ENCODE results near the gene NPHP4.
"Not testable (repeated sequence)": the region's sequence is repeated elsewhere in the genome, so short reads cannot be mapped to it uniquely, and the experiment has no call there.

DNA sequence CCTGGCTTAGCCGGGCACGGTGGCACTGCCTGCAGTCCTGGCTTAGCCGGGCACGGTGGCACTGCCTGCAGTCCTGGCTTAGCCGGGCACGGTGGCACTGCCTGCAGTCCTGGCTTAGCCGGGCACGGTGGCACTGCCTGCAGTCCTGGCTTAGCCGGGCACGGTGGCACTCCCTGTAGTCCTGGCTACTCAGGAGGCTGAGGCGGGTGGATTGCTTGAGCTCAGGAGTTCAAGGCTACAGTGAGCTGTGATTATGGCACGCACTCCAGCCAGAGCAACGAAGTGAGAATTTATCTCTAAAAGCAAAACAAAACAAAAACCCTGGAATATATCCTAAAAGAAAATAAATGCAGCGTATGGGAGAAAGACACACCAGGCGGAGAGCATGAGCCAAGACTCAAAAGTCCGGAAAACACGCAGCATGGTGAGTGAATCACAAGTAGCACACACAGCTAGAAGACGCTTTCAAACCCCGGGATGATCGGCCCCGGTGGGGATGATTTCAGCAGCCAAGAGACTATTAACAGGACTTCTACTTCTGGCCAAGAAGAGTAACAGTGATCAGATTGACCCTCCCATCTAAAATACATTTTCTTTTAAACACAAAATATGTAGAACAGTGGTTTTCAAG, 69.4 kb downstream of the NPHP4 start:
- TF ChIP-seq, protein P1, sequence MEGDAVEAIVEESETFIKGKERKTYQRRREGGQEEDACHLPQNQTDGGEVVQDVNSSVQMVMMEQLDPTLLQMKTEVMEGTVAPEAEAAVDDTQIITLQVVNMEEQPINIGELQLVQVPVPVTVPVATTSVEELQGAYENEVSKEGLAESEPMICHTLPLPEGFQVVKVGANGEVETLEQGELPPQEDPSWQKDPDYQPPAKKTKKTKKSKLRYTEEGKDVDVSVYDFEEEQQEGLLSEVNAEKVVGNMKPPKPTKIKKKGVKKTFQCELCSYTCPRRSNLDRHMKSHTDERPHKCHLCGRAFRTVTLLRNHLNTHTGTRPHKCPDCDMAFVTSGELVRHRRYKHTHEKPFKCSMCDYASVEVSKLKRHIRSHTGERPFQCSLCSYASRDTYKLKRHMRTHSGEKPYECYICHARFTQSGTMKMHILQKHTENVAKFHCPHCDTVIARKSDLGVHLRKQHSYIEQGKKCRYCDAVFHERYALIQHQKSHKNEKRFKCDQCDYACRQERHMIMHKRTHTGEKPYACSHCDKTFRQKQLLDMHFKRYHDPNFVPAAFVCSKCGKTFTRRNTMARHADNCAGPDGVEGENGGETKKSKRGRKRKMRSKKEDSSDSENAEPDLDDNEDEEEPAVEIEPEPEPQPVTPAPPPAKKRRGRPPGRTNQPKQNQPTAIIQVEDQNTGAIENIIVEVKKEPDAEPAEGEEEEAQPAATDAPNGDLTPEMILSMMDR (IDR thresholded peaks at IDR 0.05; ENCODE audit: low read depth, low read length, missing input control): not testable (repeated sequence)
- not testable (repeated sequence) for TF ChIP-seq TAF1 (conservative IDR thresholded peaks at IDR 0.05); YY1 (IDR thresholded peaks at IDR 0.05); EGR1 (IDR thresholded peaks at IDR 0.05; ENCODE audit: low read depth in 2 of 2); GABPA (IDR thresholded peaks at IDR 0.05 in 1 of 2, conservative IDR thresholded peaks at IDR 0.05 in 1 of 2); SP1 (IDR thresholded peaks at IDR 0.05); RAD21 (IDR thresholded peaks at IDR 0.05); FOXA1 (IDR thresholded peaks at IDR 0.05); HNF4A (conservative IDR thresholded peaks at IDR 0.05)
- TF ChIP-seq, protein P2, sequence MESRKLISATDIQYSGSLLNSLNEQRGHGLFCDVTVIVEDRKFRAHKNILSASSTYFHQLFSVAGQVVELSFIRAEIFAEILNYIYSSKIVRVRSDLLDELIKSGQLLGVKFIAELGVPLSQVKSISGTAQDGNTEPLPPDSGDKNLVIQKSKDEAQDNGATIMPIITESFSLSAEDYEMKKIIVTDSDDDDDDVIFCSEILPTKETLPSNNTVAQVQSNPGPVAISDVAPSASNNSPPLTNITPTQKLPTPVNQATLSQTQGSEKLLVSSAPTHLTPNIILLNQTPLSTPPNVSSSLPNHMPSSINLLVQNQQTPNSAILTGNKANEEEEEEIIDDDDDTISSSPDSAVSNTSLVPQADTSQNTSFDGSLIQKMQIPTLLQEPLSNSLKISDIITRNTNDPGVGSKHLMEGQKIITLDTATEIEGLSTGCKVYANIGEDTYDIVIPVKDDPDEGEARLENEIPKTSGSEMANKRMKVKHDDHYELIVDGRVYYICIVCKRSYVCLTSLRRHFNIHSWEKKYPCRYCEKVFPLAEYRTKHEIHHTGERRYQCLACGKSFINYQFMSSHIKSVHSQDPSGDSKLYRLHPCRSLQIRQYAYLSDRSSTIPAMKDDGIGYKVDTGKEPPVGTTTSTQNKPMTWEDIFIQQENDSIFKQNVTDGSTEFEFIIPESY (IDR thresholded peaks at IDR 0.05): not testable (repeated sequence)
- TF ChIP-seq, protein P3, sequence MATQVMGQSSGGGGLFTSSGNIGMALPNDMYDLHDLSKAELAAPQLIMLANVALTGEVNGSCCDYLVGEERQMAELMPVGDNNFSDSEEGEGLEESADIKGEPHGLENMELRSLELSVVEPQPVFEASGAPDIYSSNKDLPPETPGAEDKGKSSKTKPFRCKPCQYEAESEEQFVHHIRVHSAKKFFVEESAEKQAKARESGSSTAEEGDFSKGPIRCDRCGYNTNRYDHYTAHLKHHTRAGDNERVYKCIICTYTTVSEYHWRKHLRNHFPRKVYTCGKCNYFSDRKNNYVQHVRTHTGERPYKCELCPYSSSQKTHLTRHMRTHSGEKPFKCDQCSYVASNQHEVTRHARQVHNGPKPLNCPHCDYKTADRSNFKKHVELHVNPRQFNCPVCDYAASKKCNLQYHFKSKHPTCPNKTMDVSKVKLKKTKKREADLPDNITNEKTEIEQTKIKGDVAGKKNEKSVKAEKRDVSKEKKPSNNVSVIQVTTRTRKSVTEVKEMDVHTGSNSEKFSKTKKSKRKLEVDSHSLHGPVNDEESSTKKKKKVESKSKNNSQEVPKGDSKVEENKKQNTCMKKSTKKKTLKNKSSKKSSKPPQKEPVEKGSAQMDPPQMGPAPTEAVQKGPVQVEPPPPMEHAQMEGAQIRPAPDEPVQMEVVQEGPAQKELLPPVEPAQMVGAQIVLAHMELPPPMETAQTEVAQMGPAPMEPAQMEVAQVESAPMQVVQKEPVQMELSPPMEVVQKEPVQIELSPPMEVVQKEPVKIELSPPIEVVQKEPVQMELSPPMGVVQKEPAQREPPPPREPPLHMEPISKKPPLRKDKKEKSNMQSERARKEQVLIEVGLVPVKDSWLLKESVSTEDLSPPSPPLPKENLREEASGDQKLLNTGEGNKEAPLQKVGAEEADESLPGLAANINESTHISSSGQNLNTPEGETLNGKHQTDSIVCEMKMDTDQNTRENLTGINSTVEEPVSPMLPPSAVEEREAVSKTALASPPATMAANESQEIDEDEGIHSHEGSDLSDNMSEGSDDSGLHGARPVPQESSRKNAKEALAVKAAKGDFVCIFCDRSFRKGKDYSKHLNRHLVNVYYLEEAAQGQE (IDR thresholded peaks at IDR 0.05): not testable (repeated sequence)
- TF ChIP-seq, protein P4, sequence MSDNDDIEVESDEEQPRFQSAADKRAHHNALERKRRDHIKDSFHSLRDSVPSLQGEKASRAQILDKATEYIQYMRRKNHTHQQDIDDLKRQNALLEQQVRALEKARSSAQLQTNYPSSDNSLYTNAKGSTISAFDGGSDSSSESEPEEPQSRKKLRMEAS (IDR thresholded peaks at IDR 0.05): not testable (repeated sequence)

Data from liver (tissue), 3 donors.